ENCODE measurements around the gene AFAP1L1.

AFAP1L1 gene

DNA sequence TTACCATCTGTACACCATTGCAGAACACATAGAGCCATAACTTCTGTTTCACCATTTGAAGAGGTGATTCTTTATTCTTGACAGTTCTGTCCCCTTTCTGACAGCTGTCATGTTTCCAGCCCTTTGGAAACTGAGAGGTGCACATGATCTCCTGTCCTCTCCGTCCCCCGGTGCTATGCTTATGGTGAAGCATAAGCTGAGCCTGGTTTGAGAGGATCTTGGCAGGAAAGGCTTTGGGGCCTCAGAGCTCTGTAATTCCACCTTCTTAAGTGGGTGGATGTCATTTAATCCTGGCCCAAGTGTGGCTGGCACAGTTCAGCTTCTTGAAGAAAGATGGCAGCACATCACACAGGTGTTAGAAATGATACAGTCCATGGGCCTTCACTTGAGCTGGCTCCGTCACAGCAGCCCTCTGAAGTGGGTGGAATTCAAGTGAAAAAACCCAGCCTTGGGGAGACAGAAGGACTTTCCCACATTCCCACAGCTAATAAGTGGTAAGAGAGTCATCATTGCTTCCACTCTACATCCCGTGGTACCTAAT lies 43.0 kb downstream of the AFAP1L1 start:
- DNase-seq (ENCODE audit: low read depth), result no peak

DNA sequence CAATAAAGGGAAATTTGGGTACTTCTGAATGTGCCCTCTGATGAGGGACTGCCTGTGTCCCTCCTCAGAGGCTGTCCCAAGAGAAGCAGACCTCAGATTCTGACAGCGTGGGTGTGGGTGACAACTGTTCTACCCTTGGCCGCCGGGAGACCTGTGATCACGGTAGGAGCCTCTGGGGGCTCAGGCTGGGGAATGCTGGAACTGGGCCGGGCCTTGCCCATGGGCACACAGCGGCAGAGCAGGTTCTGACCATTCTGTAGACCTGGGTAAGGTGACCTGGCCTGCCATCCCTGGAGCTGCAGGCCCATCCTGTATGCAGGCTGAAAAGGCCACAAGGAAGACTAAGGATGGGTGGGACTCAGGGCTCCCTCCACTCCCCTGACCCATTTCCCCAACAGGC lies 44.1 kb downstream of the AFAP1L1 start:
- DNase-seq (ENCODE audit: low read depth), result no peak

- DNase-seq (ENCODE audit: low read depth), result peak; percentile 27
Observed at GRCh38 chr5:149317281-149318048, 45.8 kb downstream of the AFAP1L1 start.

GRCh38 chr5:149319174-149319573 lies 47.5 kb downstream of the AFAP1L1 start:
- no peak for DNase-seq (ENCODE audit: low read depth)

DNA sequence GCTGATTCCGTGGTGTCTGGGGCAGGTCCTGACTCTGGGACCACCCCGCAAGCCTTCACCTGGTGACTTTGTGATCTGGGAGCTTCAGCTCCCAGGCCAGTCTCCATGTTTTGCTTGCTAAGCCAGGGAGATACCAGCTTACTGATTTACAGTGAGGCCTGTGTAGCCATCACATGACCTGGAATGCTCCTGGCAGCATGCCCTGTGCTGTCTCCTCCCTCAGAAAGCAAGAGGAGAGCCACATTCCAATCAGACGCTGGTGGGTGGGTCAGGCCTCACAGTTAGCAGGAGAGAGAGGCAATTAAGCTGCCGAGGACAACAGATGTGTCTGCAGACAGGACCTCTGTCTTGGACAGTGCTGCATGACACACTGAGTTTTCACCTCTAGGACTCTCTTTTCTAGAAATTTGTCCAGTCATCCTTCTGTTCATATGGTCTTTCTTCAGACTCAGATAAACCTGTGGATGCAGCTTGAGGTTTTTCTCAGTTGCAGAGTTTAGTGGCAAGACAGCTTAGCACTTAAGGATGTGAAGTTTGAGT lies 49.2 kb downstream of the AFAP1L1 start:
- peak; percentile 89 for DNase-seq (ENCODE audit: low read depth)

- DNase-seq (ENCODE audit: low read depth), result no peak
Observed at GRCh38 chr5:149322518-149322917, 50.9 kb downstream of the AFAP1L1 start.

DNA sequence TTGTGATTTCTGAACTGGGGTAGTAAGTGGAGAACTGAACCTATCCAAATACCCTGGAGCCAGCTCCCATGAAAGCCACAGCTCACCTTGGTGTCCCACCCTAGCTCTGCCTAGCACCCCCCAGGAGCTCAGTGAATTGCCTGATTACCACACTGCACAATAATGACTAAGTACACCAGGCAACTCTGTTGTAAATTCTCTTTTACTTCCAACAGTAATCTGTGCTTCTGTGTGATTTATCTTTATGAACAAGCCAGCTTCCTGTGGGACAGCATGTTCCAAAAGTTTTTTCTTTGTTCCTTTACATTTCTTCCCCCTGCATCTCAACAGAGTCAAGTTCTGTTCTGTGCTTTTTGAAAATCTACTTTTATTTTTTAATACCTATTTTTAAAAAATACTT lies 51.6 kb downstream of the AFAP1L1 start:
- no peak for DNase-seq (ENCODE audit: low read depth)

GRCh38 chr5:149323621-149324205 lies 52.1 kb downstream of the AFAP1L1 start:
- no peak for DNase-seq (ENCODE audit: low read depth)

DNA sequence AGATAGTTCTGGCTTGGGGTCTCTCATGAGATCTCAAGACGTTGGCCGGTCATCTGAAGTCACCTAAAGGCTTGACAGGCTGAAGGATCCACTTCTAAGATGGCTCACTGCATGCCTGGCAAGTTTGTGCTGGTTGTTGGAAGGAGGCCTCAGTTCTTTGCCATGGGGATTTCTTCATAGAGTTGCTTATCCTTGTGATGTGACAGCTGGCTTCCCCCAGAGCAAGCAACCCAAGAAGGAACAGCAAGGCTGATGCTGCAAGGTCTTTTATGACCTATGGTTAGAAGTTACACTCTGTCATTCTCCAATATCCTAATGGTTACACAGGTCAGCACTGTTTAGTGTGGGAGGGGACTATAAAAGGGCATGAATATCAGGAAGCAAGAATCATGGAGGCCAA lies 53.0 kb downstream of the AFAP1L1 start:
- DNase-seq (ENCODE audit: low read depth), result peak; percentile 6

DNA sequence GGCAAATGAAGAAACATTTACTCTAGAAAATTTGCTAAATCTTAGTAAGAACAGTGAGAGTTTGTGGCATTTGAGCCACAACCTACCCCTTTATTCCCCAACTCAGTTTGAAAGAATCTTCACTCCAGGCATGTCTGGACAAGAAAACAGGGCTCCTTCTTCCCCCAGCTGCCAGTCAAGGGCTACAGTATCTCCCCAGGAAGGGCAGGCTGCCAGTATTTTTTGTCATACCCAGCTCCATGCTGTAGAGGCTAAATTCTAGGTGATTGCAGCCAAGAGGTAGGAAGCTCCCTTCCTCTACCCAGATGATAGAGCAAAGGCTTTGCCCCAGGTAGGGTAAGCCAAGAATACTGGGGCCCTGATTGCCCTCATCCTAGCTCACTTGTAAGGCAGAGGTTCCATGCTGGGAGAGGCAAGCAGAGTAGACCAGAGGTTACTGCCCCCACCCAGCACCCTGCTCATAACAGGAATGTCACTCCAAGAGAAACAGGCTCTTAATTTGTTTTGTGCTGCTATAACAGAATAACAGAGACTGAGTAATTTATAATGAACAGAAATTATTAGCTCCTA lies 53.6 kb downstream of the AFAP1L1 start:
- DNase-seq (ENCODE audit: low read depth), result no peak

DNA sequence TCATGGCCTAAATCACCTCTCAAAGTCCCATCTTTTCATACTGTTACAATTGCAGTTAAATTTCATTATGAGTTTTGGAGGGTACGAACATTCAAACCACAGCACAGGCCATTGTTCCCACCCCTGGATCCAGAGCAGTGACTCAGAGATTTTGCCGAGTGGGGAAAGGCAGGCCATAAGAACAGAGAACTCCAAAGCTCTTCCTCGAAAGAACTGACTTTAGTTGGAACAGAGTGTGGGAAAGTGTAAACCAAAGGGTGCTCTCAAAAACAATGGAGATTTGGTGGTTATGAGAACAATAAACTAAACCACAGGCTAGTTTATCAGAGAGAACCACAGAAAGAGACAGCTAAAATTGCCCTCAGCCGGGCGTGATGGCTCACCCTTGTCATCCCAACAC lies 54.2 kb downstream of the AFAP1L1 start:
- no peak for DNase-seq (ENCODE audit: low read depth)

DNA sequence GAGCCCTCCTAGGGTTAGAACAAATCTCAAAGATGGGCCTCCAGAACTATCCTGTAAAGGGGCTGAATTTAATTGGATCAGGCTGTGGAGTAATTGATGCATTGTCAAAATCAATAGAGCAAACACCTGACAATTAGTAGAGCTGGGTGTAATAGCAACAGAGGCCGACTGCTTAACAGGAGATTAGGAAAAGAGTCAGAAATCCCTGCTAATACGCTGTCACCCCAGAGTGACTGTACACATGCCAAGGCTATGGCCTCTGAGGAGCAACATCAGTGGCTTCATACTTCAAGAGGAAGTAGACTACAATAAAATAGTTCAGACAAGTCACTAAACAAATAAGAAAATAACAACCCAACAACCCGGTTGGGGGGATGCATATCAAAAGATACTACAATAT lies 55.0 kb downstream of the AFAP1L1 start:
- DNase-seq (ENCODE audit: low read depth), result no peak

- no peak for DNase-seq (ENCODE audit: low read depth)
Observed at GRCh38 chr5:149328177-149328576, 56.5 kb downstream of the AFAP1L1 start.

- DNase-seq (ENCODE audit: low read depth), result peak; percentile 73
Observed at GRCh38 chr5:149333711-149334443, 62.2 kb downstream of the AFAP1L1 start.

DNA sequence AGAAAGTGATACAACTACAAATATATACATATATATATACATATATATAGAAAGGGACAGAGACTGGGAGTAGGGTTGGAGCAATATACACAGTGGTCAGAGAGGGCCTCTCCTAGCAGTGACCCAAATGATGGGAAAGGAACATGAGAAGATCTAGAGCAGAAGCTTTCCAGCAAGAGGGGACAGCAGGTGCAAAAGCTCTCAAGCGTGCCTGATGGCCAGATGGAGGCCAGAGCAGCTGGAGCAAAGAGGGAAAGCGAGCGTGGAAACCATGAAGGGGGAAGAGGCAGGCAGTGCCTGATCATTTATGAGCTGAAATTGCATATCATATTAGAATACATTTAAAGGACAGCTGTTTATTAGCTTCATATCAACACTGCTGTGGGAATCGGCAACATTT lies 66.1 kb downstream of the AFAP1L1 start:
- DNase-seq (ENCODE audit: low read depth), result no peak

DNA sequence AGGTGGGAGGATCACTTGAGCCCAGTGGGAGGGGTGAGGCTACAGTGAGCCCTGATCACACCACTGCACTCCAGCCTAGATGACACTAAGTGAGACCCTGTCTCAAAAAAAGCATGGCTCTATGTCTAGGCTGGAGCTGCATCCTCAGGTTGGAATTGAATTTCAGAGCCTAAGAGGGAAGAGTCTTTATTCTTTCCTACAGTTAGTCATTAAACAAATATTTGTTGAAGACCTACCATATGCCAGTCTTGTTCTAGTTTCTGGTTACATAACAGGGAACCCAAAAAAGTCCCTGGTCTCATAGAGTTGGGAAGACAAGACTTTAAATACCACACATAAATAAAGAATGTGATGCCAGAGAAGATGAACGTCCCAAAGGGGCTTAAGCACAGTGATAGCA lies 66.7 kb downstream of the AFAP1L1 start:
- DNase-seq (ENCODE audit: low read depth), result no peak

GRCh38 chr5:149340920-149341319 lies 69.3 kb downstream of the AFAP1L1 start:
- no peak for DNase-seq (ENCODE audit: low read depth)

DNA sequence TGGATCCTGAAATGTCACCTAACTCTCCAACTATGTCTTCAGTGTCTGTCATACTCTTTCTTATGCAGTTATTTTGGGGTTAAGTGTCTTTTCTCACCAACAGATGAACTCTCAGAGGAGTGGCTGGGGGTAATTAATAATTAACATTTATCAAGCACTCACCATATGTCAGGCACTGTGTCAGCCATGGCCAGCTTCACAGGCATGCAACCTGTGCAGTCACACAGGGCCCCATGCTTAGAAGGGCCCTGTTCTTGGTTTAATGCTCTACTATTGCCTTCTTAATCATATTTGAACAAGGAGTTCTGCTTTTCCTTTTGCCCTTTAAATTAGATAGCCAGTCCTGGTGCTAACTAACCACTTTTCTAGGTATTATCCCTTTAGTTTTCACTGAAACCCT lies 70.2 kb downstream of the AFAP1L1 start:
- no peak for DNase-seq (ENCODE audit: low read depth)

GRCh38 chr5:149344151-149344550 lies 72.5 kb downstream of the AFAP1L1 start:
- no peak for DNase-seq (ENCODE audit: low read depth)

DNA sequence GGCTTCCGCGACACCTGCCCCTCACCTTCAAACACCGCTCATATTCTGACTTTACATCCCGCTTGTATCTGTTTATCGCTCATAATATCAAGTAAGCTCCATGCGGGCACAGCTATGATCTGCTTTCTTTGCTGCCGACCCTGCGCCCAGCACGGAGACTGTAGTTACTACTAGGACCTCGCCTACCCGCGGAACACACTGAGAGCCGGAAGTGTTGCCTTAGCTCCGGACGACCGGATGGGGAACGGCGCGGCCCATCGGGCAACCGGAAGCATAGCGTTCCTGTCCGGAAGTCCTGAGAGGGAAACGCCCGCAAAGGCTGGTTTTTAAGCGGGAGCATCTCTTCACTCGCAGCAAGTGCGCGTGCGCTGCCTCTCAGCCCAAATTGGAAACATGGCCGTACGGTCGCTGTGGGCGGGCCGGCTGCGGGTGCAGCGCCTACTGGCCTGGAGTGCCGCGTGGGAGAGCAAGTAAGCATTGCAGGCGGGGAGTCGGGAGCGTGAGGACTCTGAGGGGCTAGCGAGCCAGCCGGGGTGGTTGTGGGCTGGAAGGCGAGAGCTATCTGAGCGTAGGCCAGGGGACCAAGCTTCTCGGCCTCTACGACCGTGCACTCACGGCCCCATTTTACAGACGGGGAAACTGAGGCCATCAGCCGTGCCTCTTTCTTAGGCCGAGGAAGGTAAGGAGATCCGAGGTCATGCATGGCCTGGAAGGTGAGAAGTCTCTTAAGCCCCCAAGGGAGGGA lies 73.7 kb downstream of the AFAP1L1 start, which contains the start of gene GRPEL2:
Gene GRPEL2 (plus strand): TSS at position 353 of the 745 bp plus-strand sequence. CDS start 41 bp downstream, at position 394.
- peak; percentile 97 for DNase-seq (ENCODE audit: low read depth)

DNA sequence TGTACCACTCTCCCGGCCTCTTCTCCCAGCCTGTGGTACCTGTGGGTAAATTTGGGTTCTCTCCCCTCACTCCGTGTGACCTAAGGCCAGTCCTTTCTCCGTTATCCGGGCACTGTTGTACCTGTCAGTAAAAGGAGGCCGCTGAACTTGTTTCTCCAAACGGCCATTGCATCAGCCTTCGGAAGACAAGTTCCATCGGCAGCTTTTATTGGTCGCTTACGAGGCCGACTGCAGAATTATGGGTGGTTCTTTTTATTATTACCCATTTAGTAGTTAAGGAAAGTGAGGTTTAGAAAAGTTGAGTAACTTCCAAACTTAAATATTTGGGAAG lies 74.2 kb downstream of the AFAP1L1 start:
- DNase-seq (ENCODE audit: low read depth), result peak; percentile 43

DNA sequence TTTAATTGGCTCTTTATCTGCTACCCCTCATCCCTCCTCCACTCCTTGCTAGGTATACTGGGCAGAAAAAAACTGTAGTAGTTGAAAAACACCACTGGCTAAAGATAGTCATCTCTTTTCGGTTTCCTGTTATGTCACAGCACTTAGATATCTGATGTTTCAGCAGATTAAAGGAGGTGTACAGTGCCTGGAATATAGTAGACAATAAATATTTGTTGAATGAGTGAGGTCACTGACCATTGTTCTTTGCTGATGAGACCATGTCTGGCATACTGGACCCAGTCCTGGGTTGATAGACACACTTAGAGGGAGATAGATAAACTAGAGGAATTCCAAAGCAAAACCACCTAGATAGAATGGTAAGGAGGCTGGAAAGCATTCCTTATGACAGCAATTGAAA lies 76.9 kb downstream of the AFAP1L1 start:
- DNase-seq (ENCODE audit: low read depth), result no peak
